Measurements from ENCODE around the gene CERCAM. TPM values are rescaled to one million over a fixed set of nuclear protein-coding genes. Genes with fewer than 3 reads are reported as not detected.
"Not testable (repeated sequence)": the region's sequence is repeated elsewhere in the genome, so short reads cannot be mapped to it uniquely, and the experiment has no call there.

The CERCAM gene
- total RNA-seq, 1 experiment from 2014 or later: 10.1 TPM

GRCh38 chr9:128421482-128421996, 882 bp downstream of the CERCAM start:
- POLR2A ChIA-PET (ENCODE audit: low non-redundant PET): no interaction called here
- intact Hi-C loops (cut with micrococcal nuclease; ENCODE audit: unreplicated experiment): no loop called here
- no peak for DNase-seq (ENCODE audit: low spot score)
- CTCF ChIA-PET: interaction anchor here (0.8 kb wide), 2 partner anchors 17 to 25 kb away, joined by 3 to 11 read pairs; no protein-coding TSS in a partner anchor
- no peaks in the 10 kb centered on the region for H3K27me3 ChIP-seq (replicated peaks; ENCODE audit: insufficient read depth, low read depth, low read length, poor library complexity)
- no TSS peak for BruUV-seq (replicated peaks)
- no peaks in the 10 kb centered on the region for H3K9me3 ChIP-seq (ENCODE audit: low read depth, low read length, poor library complexity, severe bottlenecking)
- peaks cover 25% of the 10 kb centered on the region for H3K4me1 ChIP-seq (ENCODE audit: insufficient read depth, low read length, poor library complexity, severe bottlenecking)
- peak overlapping the region; percentile 91 for H3K4me3 ChIP-seq (ENCODE audit: low read depth, low read length, poor library complexity, severe bottlenecking)
- H3K27ac ChIP-seq (ENCODE audit: low read depth, low read length, poor library complexity, severe bottlenecking): no peak overlapping the region
- H3K36me3 ChIP-seq (ENCODE audit: insufficient read depth, low read length, poor library complexity, severe bottlenecking): no peaks in the 10 kb centered on the region
- TF ChIP-seq EZH2 (IDR thresholded peaks at IDR 0.05; ENCODE audit: borderline replicate concordance, low read depth, low read length, poor library complexity, severe bottlenecking) (no peak), CTCF (conservative IDR thresholded peaks at IDR 0.05; ENCODE audit: low read depth, low read length) (no peak)

GRCh38 chr9:128422022-128422782, 1.5 kb downstream of the CERCAM start:
- CTCF ChIA-PET; H3K9me3 ChIP-seq (ENCODE audit: low read depth, low read length, poor library complexity, severe bottlenecking); H3K4me3 ChIP-seq (ENCODE audit: low read depth, low read length, poor library complexity, severe bottlenecking); DNase-seq (ENCODE audit: low spot score); intact Hi-C loops (cut with micrococcal nuclease; ENCODE audit: unreplicated experiment); H3K27ac ChIP-seq (ENCODE audit: low read depth, low read length, poor library complexity, severe bottlenecking); H3K27me3 ChIP-seq (replicated peaks; ENCODE audit: insufficient read depth, low read depth, low read length, poor library complexity); H3K36me3 ChIP-seq (ENCODE audit: insufficient read depth, low read length, poor library complexity, severe bottlenecking); POLR2A ChIA-PET (ENCODE audit: low non-redundant PET): not testable (repeated sequence)
- BruUV-seq (replicated peaks): TSS peak; percentile 26
- H3K4me1 ChIP-seq (ENCODE audit: insufficient read depth, low read length, poor library complexity, severe bottlenecking): peaks cover 18% of the 10 kb centered on the region

- no peaks in the 10 kb centered on the region for H3K27me3 ChIP-seq (replicated peaks; ENCODE audit: insufficient read depth, low read depth, low read length, poor library complexity)
- POLR2A ChIA-PET (ENCODE audit: low non-redundant PET): interaction anchor here (0.7 kb wide), 1 partner anchor 13 kb away, joined by 5 read pairs; no protein-coding TSS in a partner anchor
- CTCF ChIA-PET: interaction anchor here (0.7 kb wide), 1 partner anchor 49 kb away, joined by 6 read pairs; no protein-coding TSS in a partner anchor
- H3K27ac ChIP-seq (ENCODE audit: low read depth, low read length, poor library complexity, severe bottlenecking): no peak overlapping the region
- TF ChIP-seq CTCF (conservative IDR thresholded peaks at IDR 0.05; ENCODE audit: low read depth, low read length) (no peak), EZH2 (IDR thresholded peaks at IDR 0.05; ENCODE audit: borderline replicate concordance, low read depth, low read length, poor library complexity, severe bottlenecking) (no peak)
- H3K4me1 ChIP-seq (ENCODE audit: insufficient read depth, low read length, poor library complexity, severe bottlenecking): peaks cover 16% of the 10 kb centered on the region
- no peaks in the 10 kb centered on the region for H3K36me3 ChIP-seq (ENCODE audit: insufficient read depth, low read length, poor library complexity, severe bottlenecking)
- no peak for DNase-seq (ENCODE audit: low spot score)
- H3K9me3 ChIP-seq (ENCODE audit: low read depth, low read length, poor library complexity, severe bottlenecking): no peaks in the 10 kb centered on the region
- intact Hi-C loops (cut with micrococcal nuclease; ENCODE audit: unreplicated experiment): no loop called here
- no peak overlapping the region for H3K4me3 ChIP-seq (ENCODE audit: low read depth, low read length, poor library complexity, severe bottlenecking)
- BruUV-seq (replicated peaks): no TSS peak
Measured at GRCh38 chr9:128422783-128423150, 2.1 kb downstream of the CERCAM start.

GRCh38 chr9:128423356-128423755, 2.7 kb downstream of the CERCAM start:
- H3K4me3 ChIP-seq (ENCODE audit: low read depth, low read length, poor library complexity, severe bottlenecking); DNase-seq (ENCODE audit: low spot score); BruUV-seq (replicated peaks); H3K9me3 ChIP-seq (ENCODE audit: low read depth, low read length, poor library complexity, severe bottlenecking); H3K27ac ChIP-seq (ENCODE audit: low read depth, low read length, poor library complexity, severe bottlenecking); intact Hi-C loops (cut with micrococcal nuclease; ENCODE audit: unreplicated experiment); H3K36me3 ChIP-seq (ENCODE audit: insufficient read depth, low read length, poor library complexity, severe bottlenecking); H3K27me3 ChIP-seq (replicated peaks; ENCODE audit: insufficient read depth, low read depth, low read length, poor library complexity): not testable (repeated sequence)
- POLR2A ChIA-PET (ENCODE audit: low non-redundant PET): interaction anchor here (0.7 kb wide), 1 partner anchor 13 kb away, joined by 5 read pairs; no protein-coding TSS in a partner anchor
- H3K4me1 ChIP-seq (ENCODE audit: insufficient read depth, low read length, poor library complexity, severe bottlenecking): peaks cover 16% of the 10 kb centered on the region
- CTCF ChIA-PET: interaction anchor here (0.7 kb wide), 1 partner anchor 49 kb away, joined by 6 read pairs; no protein-coding TSS in a partner anchor
